Neural cell (in vitro differentiated cells): ENCODE measurements around the gene PHF24. TPM values are rescaled to one million over a fixed set of nuclear protein-coding genes. Genes with fewer than 3 reads are reported as not detected.

Experiments used
- H2AFZ ChIP-seq: fragments of 200-600, 300-800 bp; sonication (generic), shearing (Covaris generic); 2 replicates; pipeline ENCODE4 v1.6.0; 2014; ENCODE audit warnings: low read depth, mild to moderate bottlenecking, antibody characterized with exemption, low read length, moderate library complexity
- H3F3A ChIP-seq: fragments of 200-600 bp; shearing (Covaris generic); 2 replicates; pipeline ENCODE4 v1.6.1; 2016; ENCODE audit warnings: mild to moderate bottlenecking, moderate library complexity, mixed read lengths, antibody characterized with exemption, low read length; ENCODE audit not compliant: insufficient read depth, poor library complexity, severe bottlenecking
- H3K27ac ChIP-seq: fragments of 200-600, 300-800 bp; sonication (generic), shearing (Covaris generic); 2 replicates; pipeline ENCODE4 v1.5.1; 2014; ENCODE audit warnings: mild to moderate bottlenecking, low read length, moderate library complexity
- H3K27me3 ChIP-seq: fragments of 300-800, 200-600 bp; sonication (generic), shearing (Covaris generic); 2 replicates; pipeline ENCODE4 v1.6.0; 2014; ENCODE audit warnings: mild to moderate bottlenecking, low read depth, low read length, moderate library complexity; ENCODE audit not compliant: insufficient read depth
- H3K36me3 ChIP-seq: fragments of 300-800, 200-600 bp; sonication (generic), shearing (Covaris generic); 2 replicates; pipeline ENCODE4 v1.5.1; 2014; ENCODE audit warnings: mild to moderate bottlenecking, antibody characterized with exemption, low read length, moderate library complexity; ENCODE audit not compliant: insufficient read depth
- H3K4me2 ChIP-seq: fragments of 300-800, 200-600 bp; sonication (generic), shearing (Covaris generic); 2 replicates; pipeline ENCODE4 v1.6.0; 2014; ENCODE audit warnings: mild to moderate bottlenecking, low read length
- H3K4me3 ChIP-seq: fragments of 300-800, 200-600 bp; sonication (generic), shearing (Covaris generic); 2 replicates; pipeline ENCODE4 v1.5.1; 2014; ENCODE audit warnings: mild to moderate bottlenecking, low read length, moderate library complexity
- H3K79me2 ChIP-seq: fragments of 200-600 bp; shearing (Covaris generic); replicated peaks from 2 replicates; pipeline ENCODE4 v1.6.0; 2014; ENCODE audit warnings: mild to moderate bottlenecking, low read length, moderate library complexity; ENCODE audit not compliant: insufficient read depth
- H3K9ac ChIP-seq: fragments of 300-800, 200-600 bp; sonication (generic), shearing (Covaris generic); 2 replicates; pipeline ENCODE4 v1.6.1; 2016; ENCODE audit warnings: mild to moderate bottlenecking, low read length, mixed read lengths
- H3K9me2 ChIP-seq: fragments of 200-600 bp; shearing (Covaris generic); 2 replicates; pipeline ENCODE4 v1.6.1; 2016; ENCODE audit warnings: mild to moderate bottlenecking, low read length, mixed read lengths; ENCODE audit not compliant: insufficient read depth
- H3K9me3 ChIP-seq: fragments of 200-600, 300-800 bp; sonication (generic), shearing (Covaris generic); 2 replicates; pipeline ENCODE4 v1.6.1; 2016; ENCODE audit warnings: mild to moderate bottlenecking, mixed run types, low read length, moderate library complexity, mixed read lengths
- H4K20me1 ChIP-seq: fragments of 200-600 bp; shearing (Covaris generic); 2 replicates; pipeline ENCODE4 v1.6.1; 2016; ENCODE audit warnings: mild to moderate bottlenecking, mixed run types; ENCODE audit not compliant: insufficient read depth
- EP300 ChIP-seq: fragments of 450-650 bp; conservative IDR thresholded peaks from 2 replicates; pipeline ENCODE4 v1.6.1; 2014; ENCODE audit warnings: antibody characterized with exemption, mild to moderate bottlenecking, moderate library complexity; ENCODE audit not compliant: poor library complexity, severe bottlenecking
- EZH2 ChIP-seq: fragments of 200-600, 300-800 bp; shearing (Covaris generic), sonication (generic); IDR thresholded peaks from 2 replicates; pipeline ENCODE4 v1.6.1; 2014; ENCODE audit warnings: antibody characterized with exemption, low read length, borderline replicate concordance, mild to moderate bottlenecking; ENCODE audit not compliant: insufficient read depth, poor library complexity, severe bottlenecking
- MXI1 ChIP-seq: fragments of 450-650 bp; conservative IDR thresholded peaks from 2 replicates; pipeline ENCODE4 v1.6.1; 2014; ENCODE audit warnings: antibody characterized with exemption, mild to moderate bottlenecking; ENCODE audit not compliant: poor library complexity, severe bottlenecking
- POLR2AphosphoS5 ChIP-seq: IDR thresholded peaks from 2 replicates; pipeline ENCODE4 v1.6.1; 2012
- RAD21 ChIP-seq: fragments of 450-650 bp; conservative IDR thresholded peaks from 2 replicates; pipeline ENCODE4 v1.6.1; 2014; ENCODE audit warnings: antibody characterized with exemption, mild to moderate bottlenecking, moderate library complexity
- SMC3 ChIP-seq: fragments of 450-650 bp; conservative IDR thresholded peaks from 2 replicates; pipeline ENCODE4 v1.6.1; 2014; ENCODE audit warnings: antibody characterized with exemption, mild to moderate bottlenecking, moderate library complexity; ENCODE audit not compliant: poor library complexity
- TAF1 ChIP-seq: IDR thresholded peaks from 2 replicates; pipeline ENCODE4 v1.6.1; 2012; ENCODE audit warnings: low read depth
- polyA plus RNA-seq: library from polyadenylated mRNA; depleted of rRNA; stranded (reverse); fragments of >200 nt; gene quantifications from 2 replicates; pipeline ENCODE4 v1.2.3, GENCODE V29; 2014
- TF ChIP-seq, protein P1 (sequence below): IDR thresholded peaks from 2 replicates; pipeline ENCODE4 v1.6.1; 2012; ENCODE audit warnings: borderline replicate concordance
- TF ChIP-seq, protein P2 (sequence below): fragments of 450-650 bp; IDR thresholded peaks from 2 replicates; pipeline ENCODE4 v1.5.1; 2014; ENCODE audit warnings: antibody characterized with exemption, mild to moderate bottlenecking, moderate library complexity; ENCODE audit not compliant: poor library complexity, severe bottlenecking

Gene PHF24
- polyA plus RNA-seq, 1 donor from 2014 or later = 2.4 TPM

DNA sequence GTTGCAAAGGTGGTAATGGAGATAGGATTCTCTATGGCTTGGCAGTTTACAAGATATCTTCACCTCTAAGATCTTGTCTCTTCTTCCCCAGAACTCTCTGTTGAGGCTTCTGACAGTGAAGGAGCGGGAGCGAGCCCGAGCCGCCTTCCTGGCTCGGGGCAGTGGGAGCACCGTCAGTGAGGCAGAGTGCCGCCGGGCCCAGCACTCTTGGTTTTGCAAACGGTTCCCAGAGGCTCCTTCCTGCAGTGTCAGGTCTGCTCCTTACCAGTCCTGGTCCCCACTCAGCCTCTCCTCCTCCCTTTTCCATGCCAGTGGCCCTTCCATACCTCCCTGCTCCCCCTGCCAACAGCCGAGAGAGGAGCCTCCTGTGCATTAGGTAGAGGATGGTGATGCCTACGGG lies 18.9 kb downstream of the PHF24 start:
- TF ChIP-seq POLR2AphosphoS5 = no peak
- TF ChIP-seq, protein P1, sequence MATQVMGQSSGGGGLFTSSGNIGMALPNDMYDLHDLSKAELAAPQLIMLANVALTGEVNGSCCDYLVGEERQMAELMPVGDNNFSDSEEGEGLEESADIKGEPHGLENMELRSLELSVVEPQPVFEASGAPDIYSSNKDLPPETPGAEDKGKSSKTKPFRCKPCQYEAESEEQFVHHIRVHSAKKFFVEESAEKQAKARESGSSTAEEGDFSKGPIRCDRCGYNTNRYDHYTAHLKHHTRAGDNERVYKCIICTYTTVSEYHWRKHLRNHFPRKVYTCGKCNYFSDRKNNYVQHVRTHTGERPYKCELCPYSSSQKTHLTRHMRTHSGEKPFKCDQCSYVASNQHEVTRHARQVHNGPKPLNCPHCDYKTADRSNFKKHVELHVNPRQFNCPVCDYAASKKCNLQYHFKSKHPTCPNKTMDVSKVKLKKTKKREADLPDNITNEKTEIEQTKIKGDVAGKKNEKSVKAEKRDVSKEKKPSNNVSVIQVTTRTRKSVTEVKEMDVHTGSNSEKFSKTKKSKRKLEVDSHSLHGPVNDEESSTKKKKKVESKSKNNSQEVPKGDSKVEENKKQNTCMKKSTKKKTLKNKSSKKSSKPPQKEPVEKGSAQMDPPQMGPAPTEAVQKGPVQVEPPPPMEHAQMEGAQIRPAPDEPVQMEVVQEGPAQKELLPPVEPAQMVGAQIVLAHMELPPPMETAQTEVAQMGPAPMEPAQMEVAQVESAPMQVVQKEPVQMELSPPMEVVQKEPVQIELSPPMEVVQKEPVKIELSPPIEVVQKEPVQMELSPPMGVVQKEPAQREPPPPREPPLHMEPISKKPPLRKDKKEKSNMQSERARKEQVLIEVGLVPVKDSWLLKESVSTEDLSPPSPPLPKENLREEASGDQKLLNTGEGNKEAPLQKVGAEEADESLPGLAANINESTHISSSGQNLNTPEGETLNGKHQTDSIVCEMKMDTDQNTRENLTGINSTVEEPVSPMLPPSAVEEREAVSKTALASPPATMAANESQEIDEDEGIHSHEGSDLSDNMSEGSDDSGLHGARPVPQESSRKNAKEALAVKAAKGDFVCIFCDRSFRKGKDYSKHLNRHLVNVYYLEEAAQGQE = no peak
- no peak overlapping the region for H3K27ac ChIP-seq

DNA sequence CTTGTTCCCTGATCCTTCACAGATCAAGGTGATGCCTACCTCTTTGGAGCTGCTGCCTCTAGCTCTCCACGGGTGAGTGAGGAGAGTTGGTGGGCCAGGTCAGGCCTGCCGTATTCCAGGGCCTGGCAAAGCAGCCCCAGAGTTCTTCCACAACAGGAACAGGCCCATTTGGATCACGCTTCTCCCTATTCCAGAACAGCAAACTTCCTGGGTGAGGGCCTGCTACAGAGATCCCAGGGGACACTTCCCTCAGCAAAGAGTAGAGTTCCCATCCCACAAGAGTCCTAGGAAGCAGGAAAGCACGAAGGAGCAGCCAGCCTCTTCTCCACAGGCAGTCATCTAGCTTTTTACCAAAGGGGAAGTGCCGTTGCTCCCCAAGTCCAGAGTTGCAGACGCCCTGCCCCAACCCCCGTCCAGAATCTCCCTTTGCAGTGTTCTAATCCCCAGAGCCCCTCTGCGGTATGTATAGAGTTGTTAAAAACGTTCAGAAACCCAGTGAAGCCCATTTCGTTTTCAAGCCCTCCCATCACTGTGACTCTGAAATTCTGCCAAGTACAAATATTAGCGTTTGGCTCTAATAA lies 22.2 kb downstream of the PHF24 start:
- no peaks in the 10 kb centered on the region for H3K27me3 ChIP-seq
- TF ChIP-seq, protein P2, sequence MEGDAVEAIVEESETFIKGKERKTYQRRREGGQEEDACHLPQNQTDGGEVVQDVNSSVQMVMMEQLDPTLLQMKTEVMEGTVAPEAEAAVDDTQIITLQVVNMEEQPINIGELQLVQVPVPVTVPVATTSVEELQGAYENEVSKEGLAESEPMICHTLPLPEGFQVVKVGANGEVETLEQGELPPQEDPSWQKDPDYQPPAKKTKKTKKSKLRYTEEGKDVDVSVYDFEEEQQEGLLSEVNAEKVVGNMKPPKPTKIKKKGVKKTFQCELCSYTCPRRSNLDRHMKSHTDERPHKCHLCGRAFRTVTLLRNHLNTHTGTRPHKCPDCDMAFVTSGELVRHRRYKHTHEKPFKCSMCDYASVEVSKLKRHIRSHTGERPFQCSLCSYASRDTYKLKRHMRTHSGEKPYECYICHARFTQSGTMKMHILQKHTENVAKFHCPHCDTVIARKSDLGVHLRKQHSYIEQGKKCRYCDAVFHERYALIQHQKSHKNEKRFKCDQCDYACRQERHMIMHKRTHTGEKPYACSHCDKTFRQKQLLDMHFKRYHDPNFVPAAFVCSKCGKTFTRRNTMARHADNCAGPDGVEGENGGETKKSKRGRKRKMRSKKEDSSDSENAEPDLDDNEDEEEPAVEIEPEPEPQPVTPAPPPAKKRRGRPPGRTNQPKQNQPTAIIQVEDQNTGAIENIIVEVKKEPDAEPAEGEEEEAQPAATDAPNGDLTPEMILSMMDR = no peak
- TF ChIP-seq EP300 (no peak), SMC3 (no peak), TAF1 (no peak), MXI1 (no peak), RAD21 (no peak), EZH2 (no peak)
- TF ChIP-seq, protein P1 = no peak
- no peaks in the 10 kb centered on the region for H3K79me2 ChIP-seq

More for the DNA sequence above, 18.9 kb downstream of the PHF24 start:
- H3K9me3 ChIP-seq = no peaks in the 10 kb centered on the region
- no peaks in the 10 kb centered on the region for H3K27me3 ChIP-seq
- no peaks in the 10 kb centered on the region for H3K36me3 ChIP-seq
- H3K79me2 ChIP-seq = no peaks in the 10 kb centered on the region
- no peaks in the 10 kb centered on the region for H4K20me1 ChIP-seq
- no peaks in the 10 kb centered on the region for H3K9me2 ChIP-seq
- no peaks in the 10 kb centered on the region for H3F3A ChIP-seq
- H3K9ac ChIP-seq = no peak overlapping the region
- H3K4me2 ChIP-seq = no peak overlapping the region
- no peak overlapping the region for H2AFZ ChIP-seq
- H3K4me3 ChIP-seq = no peak overlapping the region

More for the DNA sequence above, 22.2 kb downstream of the PHF24 start:
- no peaks in the 10 kb centered on the region for H3K9me2 ChIP-seq
- H3K9me3 ChIP-seq = no peaks in the 10 kb centered on the region
- H3K27ac ChIP-seq = no peak overlapping the region
- no peaks in the 10 kb centered on the region for H4K20me1 ChIP-seq
- H3K4me2 ChIP-seq = no peak overlapping the region
- H3K9ac ChIP-seq = no peak overlapping the region
- H3K4me3 ChIP-seq = no peak overlapping the region
- H3K36me3 ChIP-seq = no peaks in the 10 kb centered on the region
- no peak overlapping the region for H2AFZ ChIP-seq
- H3F3A ChIP-seq = no peaks in the 10 kb centered on the region
